Globus pallidus (tissue), 1 donor: ENCODE measurements around the gene OR5C1.
"Not testable (repeated sequence)": the region's sequence is repeated elsewhere in the genome, so short reads cannot be mapped to it uniquely, and the experiment has no call there.

Experiments
- DNase-seq: peaks from one replicate; pipeline ENCODE4 v3.0.0-alpha.2; 2015; ENCODE audit warnings: low spot score

OR5C1 gene

GRCh38 chr9:122788831-122789230 lies at the start of gene OR5C1:
TSS of gene OR5C1 (plus strand) at chr9:122788933. CDS start at chr9:122788933, 0 bp downstream.
- no peak for DNase-seq

GRCh38 chr9:122742003-122742402 lies 46.7 kb upstream of the OR5C1 start, which contains the start of gene OR1L6:
TSS of gene OR1L6 (plus strand) at chr9:122742303. CDS start at chr9:122749848, 7,545 bp downstream.
- DNase-seq, result no peak

GRCh38 chr9:122754825-122755224 lies 33.9 kb upstream of the OR5C1 start:
- DNase-seq, result no peak

- DNase-seq, result no peak
Observed at GRCh38 chr9:122767817-122768216, 20.9 kb upstream of the OR5C1 start.

- no peak for DNase-seq
Observed at GRCh38 chr9:122777052-122777451, 11.7 kb upstream of the OR5C1 start.

- no peak for DNase-seq
Observed at GRCh38 chr9:122777935-122778627, 10.7 kb upstream of the OR5C1 start.

- no peak for DNase-seq
Observed at GRCh38 chr9:122779181-122779580, 9.6 kb upstream of the OR5C1 start.

- DNase-seq, result no peak
Observed at GRCh38 chr9:122780026-122780425, 8.7 kb upstream of the OR5C1 start.

GRCh38 chr9:122781671-122782070 lies 7.1 kb upstream of the OR5C1 start:
- DNase-seq, result no peak

GRCh38 chr9:122785269-122785668 lies 3.5 kb upstream of the OR5C1 start:
- no peak for DNase-seq

GRCh38 chr9:122786338-122786737 lies 2.4 kb upstream of the OR5C1 start:
- DNase-seq, result no peak

- no peak for DNase-seq
Observed at GRCh38 chr9:122789256-122790046, 718 bp downstream of the OR5C1 start.

- DNase-seq, result no peak
Observed at GRCh38 chr9:122791872-122792669, 3.3 kb downstream of the OR5C1 start.

GRCh38 chr9:122797316-122798063 lies 8.8 kb downstream of the OR5C1 start:
- DNase-seq, result no peak

- DNase-seq, result no peak
Observed at GRCh38 chr9:122800066-122801060, 11.6 kb downstream of the OR5C1 start, which contains the start of gene OR1K1. TSS of gene OR1K1 (plus strand) at chr9:122800123. CDS start at chr9:122800123, 0 bp downstream.

GRCh38 chr9:122806661-122807060 lies 17.9 kb downstream of the OR5C1 start:
- DNase-seq, result no peak

GRCh38 chr9:122807271-122807900 lies 18.7 kb downstream of the OR5C1 start:
- DNase-seq, result no peak

- DNase-seq, result no peak
Observed at GRCh38 chr9:122808141-122808540, 19.4 kb downstream of the OR5C1 start.

GRCh38 chr9:122809261-122809660 lies 20.5 kb downstream of the OR5C1 start:
- DNase-seq, result not testable (repeated sequence)
